Tibial nerve (tissue), 4 donors: ENCODE results near the gene PPP1R2.

Experiments used
- EP300 ChIP-seq, 2 donors: sonication (generic); formaldehyde crosslinking; IDR thresholded peaks; one replicate each; pipeline ENCODE4 v1.6.1; 2017; ENCODE audit warnings: antibody characterized with exemption in 2 of 2, mild to moderate bottlenecking in 1 of 2
- POLR2A ChIP-seq, 2 donors: fragments of 450-650 bp; IDR thresholded peaks; one replicate each; pipeline ENCODE4 v1.6.1; 2017; ENCODE audit warnings: antibody characterized with exemption in 2 of 2, mild to moderate bottlenecking in 2 of 2, moderate library complexity in 2 of 2
- TF ChIP-seq, protein P1 (sequence below), 5 experiments: fragments of 200-600 bp in 3 of 5; fragments of 450-650 bp in 2 of 5; sonication (generic) in 3 of 5; IDR thresholded peaks; one replicate each; pipeline ENCODE4 v1.5.1; 2016 to 2019; ENCODE audit warnings: antibody characterized with exemption in 5 of 5, mild to moderate bottlenecking in 3 of 5, moderate library complexity in 2 of 5

DNA sequence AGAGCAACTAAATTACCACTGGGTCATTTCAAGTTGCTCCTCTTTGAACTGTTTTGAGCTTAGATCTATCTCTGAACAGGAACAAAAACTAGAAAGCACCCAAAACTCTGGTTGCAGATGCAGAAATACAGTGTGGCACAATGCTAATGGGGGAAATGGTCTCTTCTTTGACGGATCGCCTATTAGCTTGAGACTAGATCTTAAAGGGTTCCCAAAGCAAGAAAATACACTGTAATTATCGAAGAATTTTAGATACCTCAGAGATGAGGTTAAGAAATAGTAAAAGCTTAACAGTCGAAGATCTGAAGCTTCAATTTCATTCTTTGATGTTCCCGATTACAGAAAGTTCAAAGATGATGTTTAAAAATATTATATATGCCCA lies 818 bp downstream of the PPP1R2 start:
- TF ChIP-seq, protein P1, sequence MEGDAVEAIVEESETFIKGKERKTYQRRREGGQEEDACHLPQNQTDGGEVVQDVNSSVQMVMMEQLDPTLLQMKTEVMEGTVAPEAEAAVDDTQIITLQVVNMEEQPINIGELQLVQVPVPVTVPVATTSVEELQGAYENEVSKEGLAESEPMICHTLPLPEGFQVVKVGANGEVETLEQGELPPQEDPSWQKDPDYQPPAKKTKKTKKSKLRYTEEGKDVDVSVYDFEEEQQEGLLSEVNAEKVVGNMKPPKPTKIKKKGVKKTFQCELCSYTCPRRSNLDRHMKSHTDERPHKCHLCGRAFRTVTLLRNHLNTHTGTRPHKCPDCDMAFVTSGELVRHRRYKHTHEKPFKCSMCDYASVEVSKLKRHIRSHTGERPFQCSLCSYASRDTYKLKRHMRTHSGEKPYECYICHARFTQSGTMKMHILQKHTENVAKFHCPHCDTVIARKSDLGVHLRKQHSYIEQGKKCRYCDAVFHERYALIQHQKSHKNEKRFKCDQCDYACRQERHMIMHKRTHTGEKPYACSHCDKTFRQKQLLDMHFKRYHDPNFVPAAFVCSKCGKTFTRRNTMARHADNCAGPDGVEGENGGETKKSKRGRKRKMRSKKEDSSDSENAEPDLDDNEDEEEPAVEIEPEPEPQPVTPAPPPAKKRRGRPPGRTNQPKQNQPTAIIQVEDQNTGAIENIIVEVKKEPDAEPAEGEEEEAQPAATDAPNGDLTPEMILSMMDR (IDR thresholded peaks at IDR 0.05) = no peak
- TF ChIP-seq POLR2A (IDR thresholded peaks at IDR 0.05) (no peak), EP300 (IDR thresholded peaks at IDR 0.05) (no peak)
